Suprapubic skin (tissue), 4 donors: ENCODE measurements around the gene GAGE12J. TPM values are rescaled to one million over a fixed set of nuclear protein-coding genes. Genes with fewer than 3 reads are reported as not detected.
"Not testable (repeated sequence)": the region's sequence is repeated elsewhere in the genome, so short reads cannot be mapped to it uniquely, and the experiment has no call there.

Experiments used
- DNase-seq, 2 donors: peaks; one replicate each; pipeline ENCODE4 v3.0.0-alpha.2; 2019; ENCODE audit warnings: low spot score in 2 of 2
- H3K27ac ChIP-seq: fragments of 200-600 bp; sonication (generic); one replicate; pipeline ENCODE4 v1.5.1; 2019
- H3K27me3 ChIP-seq: fragments of 200-600 bp; sonication (generic); one replicate; pipeline ENCODE4 v1.5.1; 2019
- H3K36me3 ChIP-seq: fragments of 200-600 bp; sonication (generic); one replicate; pipeline ENCODE4 v1.5.1; 2019
- H3K4me1 ChIP-seq: fragments of 200-600 bp; sonication (generic); one replicate; pipeline ENCODE4 v1.5.1; 2019
- H3K4me3 ChIP-seq: fragments of 200-600 bp; sonication (generic); one replicate; pipeline ENCODE4 v1.5.1; 2019; ENCODE audit warnings: mild to moderate bottlenecking
- H3K9me3 ChIP-seq: fragments of 200-600 bp; sonication (generic); one replicate; pipeline ENCODE4 v1.5.1; 2019
- CTCF ChIP-seq, 2 donors: fragments of 200-600 bp in 1 of 2; fragments of 450-650 bp in 1 of 2; sonication (generic) in 1 of 2; IDR thresholded peaks; one replicate each; pipeline ENCODE4 v1.5.1; 2016 to 2019; ENCODE audit warnings: antibody characterized with exemption in 2 of 2, mild to moderate bottlenecking in 1 of 2, moderate library complexity in 1 of 2
- EP300 ChIP-seq: sonication (generic); formaldehyde crosslinking; IDR thresholded peaks from one replicate; pipeline ENCODE4 v1.6.1; 2017; ENCODE audit warnings: antibody characterized with exemption
- POLR2A ChIP-seq, 2 donors: fragments of 450-650 bp; IDR thresholded peaks; one replicate each; pipeline ENCODE4 v1.6.1; 2017; ENCODE audit warnings: antibody characterized with exemption in 2 of 2, mild to moderate bottlenecking in 2 of 2, moderate library complexity in 2 of 2
- POLR2AphosphoS5 ChIP-seq, 3 donors: sonication (generic); formaldehyde crosslinking; IDR thresholded peaks; one replicate each; pipeline ENCODE4 v1.6.1; 2017; ENCODE audit warnings: antibody characterized with exemption in 3 of 3
- WGBS: methylation state at CpG from one replicate; pipeline ENCODE4 v1.1.5; 2018; 5-methylcytosine and 5-hydroxymethylcytosine counted together
- total RNA-seq, 4 donors: library from RNA; depleted of rRNA; stranded (reverse); fragments of >200 nt; gene quantifications; one replicate each; pipeline ENCODE4 v1.1.0, GENCODE V29; 2016

Gene GAGE12J
- total RNA-seq, 4 donors from 2014 or later = not detected

GRCh38 chrX:49286581-49286980, 35.3 kb upstream of the GAGE12J start:
- H3K4me3 ChIP-seq = no peak overlapping the region
- no peak overlapping the region for H3K27ac ChIP-seq
- H3K27me3 ChIP-seq = no peaks in the 10 kb centered on the region
- no peaks in the 10 kb centered on the region for H3K9me3 ChIP-seq
- no peak for DNase-seq
- TF ChIP-seq POLR2AphosphoS5 (IDR thresholded peaks at IDR 0.05) = no peak
- WGBS = 51% methylated on average over 3 of the region's 4 CpGs
- H3K36me3 ChIP-seq = no peaks in the 10 kb centered on the region
- no peaks in the 10 kb centered on the region for H3K4me1 ChIP-seq

GRCh38 chrX:49287665-49288064, 34.2 kb upstream of the GAGE12J start:
- 73% methylated on average over 1 of the region's 1 CpG for WGBS
- Histone ChIP-seq H3K4me3 (no peak overlapping the region), H3K4me1 (no peaks in the 10 kb centered on the region), H3K27ac (no peak overlapping the region), H3K36me3 (no peaks in the 10 kb centered on the region), H3K9me3 (no peaks in the 10 kb centered on the region), H3K27me3 (no peaks in the 10 kb centered on the region)
- DNase-seq = no peak
- TF ChIP-seq POLR2AphosphoS5 (IDR thresholded peaks at IDR 0.05) (no peak), EP300 (no peak), CTCF (IDR thresholded peaks at IDR 0.05) (no peak), POLR2A (IDR thresholded peaks at IDR 0.05) (no peak)

- DNase-seq = no peak
- H3K9me3 ChIP-seq = no peaks in the 10 kb centered on the region
Observed at GRCh38 chrX:49290215-49290614, 31.6 kb upstream of the GAGE12J start.

GRCh38 chrX:49291615-49292337, 30.1 kb upstream of the GAGE12J start:
- WGBS = 32% methylated on average over 11 of the region's 11 CpGs
- H3K36me3 ChIP-seq = no peaks in the 10 kb centered on the region
- TF ChIP-seq EP300 (no peak), POLR2AphosphoS5 (IDR thresholded peaks at IDR 0.05) (no peak), POLR2A (IDR thresholded peaks at IDR 0.05) (no peak), CTCF (IDR thresholded peaks at IDR 0.05) (peak; percentile 36 to 50)
- no peak overlapping the region for H3K27ac ChIP-seq
- DNase-seq = no peak
- H3K27me3 ChIP-seq = no peaks in the 10 kb centered on the region
- H3K9me3 ChIP-seq = no peaks in the 10 kb centered on the region
- H3K4me1 ChIP-seq = no peaks in the 10 kb centered on the region
- no peak overlapping the region for H3K4me3 ChIP-seq

More at GRCh38 chrX:49290215-49290614, 31.6 kb upstream of the GAGE12J start:
- Histone ChIP-seq H3K27ac (no peak overlapping the region), H3K4me1 (no peaks in the 10 kb centered on the region), H3K36me3 (no peaks in the 10 kb centered on the region), H3K4me3 (no peak overlapping the region), H3K27me3 (no peaks in the 10 kb centered on the region)
- TF ChIP-seq EP300 = no peak
- no peak for TF ChIP-seq POLR2AphosphoS5 (IDR thresholded peaks at IDR 0.05)
- TF ChIP-seq POLR2A (IDR thresholded peaks at IDR 0.05) = no peak
- TF ChIP-seq CTCF (IDR thresholded peaks at IDR 0.05) = no peak
- WGBS = 39% methylated on average over 4 of the region's 7 CpGs

GRCh38 chrX:49292400-49293362, 29.2 kb upstream of the GAGE12J start:
- Histone ChIP-seq H3K4me3 (no peak overlapping the region), H3K9me3 (no peaks in the 10 kb centered on the region), H3K27me3 (no peaks in the 10 kb centered on the region), H3K36me3 (no peaks in the 10 kb centered on the region), H3K27ac (no peak overlapping the region), H3K4me1 (no peaks in the 10 kb centered on the region)
- WGBS = 84% methylated on average over 10 of the region's 17 CpGs
- DNase-seq = no peak
- TF ChIP-seq POLR2A (IDR thresholded peaks at IDR 0.05) (no peak), EP300 (no peak), CTCF (IDR thresholded peaks at IDR 0.05) (no peak), POLR2AphosphoS5 (IDR thresholded peaks at IDR 0.05) (no peak)

GRCh38 chrX:49299293-49299692, 22.5 kb upstream of the GAGE12J start:
- not testable (repeated sequence) for H3K4me3 ChIP-seq, H3K27ac ChIP-seq, H3K36me3 ChIP-seq, H3K27me3 ChIP-seq, H3K9me3 ChIP-seq, H3K4me1 ChIP-seq, DNase-seq
- WGBS = 95% methylated on average over 3 of the region's 5 CpGs
